ENCODE results near the gene CCR3. TPM values are rescaled to one million over a fixed set of nuclear protein-coding genes. Genes with fewer than 3 reads are reported as not detected.
A peak's percentile ranks its signal among the peaks of the same experiment; 100 is the strongest.

CCR3 gene
- total RNA-seq, 2 experiments from 2014 or later, result 1.3 to 1.9 TPM

- Mint-ChIP-seq H3K36me3 (peaks cover 36% of the 10 kb centered on the region), H3K27ac (no peak overlapping the region), H3K9me3 (peaks cover 16% of the 10 kb centered on the region), H3K4me3 (no peak overlapping the region), H3K27me3 (no peaks in the 10 kb centered on the region), H3K4me1 (peaks cover 28% of the 10 kb centered on the region)
- DNase-seq (no peak), ATAC-seq (ENCODE audit: low read depth) (no peak)
- POLR2A ChIA-PET, result no interaction called here
Measured at GRCh38 chr3:46264002-46264401, 21.7 kb downstream of the CCR3 start.

- POLR2A ChIA-PET, result interaction anchor here (1.1 kb wide), 1 partner anchor 53 kb away, joined by 3 read pairs; no protein-coding TSS in a partner anchor
- ATAC-seq (ENCODE audit: low read depth), result no peak
- DNase-seq, result no peak
- H3K9me3 Mint-ChIP-seq, result peaks cover 5% of the 10 kb centered on the region
- peaks cover 43% of the 10 kb centered on the region for H3K4me1 Mint-ChIP-seq
- H3K27ac Mint-ChIP-seq, result no peak overlapping the region
- H3K27me3 Mint-ChIP-seq, result peaks cover 3% of the 10 kb centered on the region
- no peak overlapping the region for H3K4me3 Mint-ChIP-seq
- peaks cover 24% of the 10 kb centered on the region for H3K36me3 Mint-ChIP-seq
Measured at GRCh38 chr3:46266598-46266997, 24.3 kb downstream of the CCR3 start.

GRCh38 chr3:46269556-46269955, 27.3 kb downstream of the CCR3 start:
- H3K27me3 Mint-ChIP-seq, result peaks cover 11% of the 10 kb centered on the region
- peaks cover 42% of the 10 kb centered on the region for H3K4me1 Mint-ChIP-seq
- peaks cover 33% of the 10 kb centered on the region for H3K36me3 Mint-ChIP-seq
- H3K9me3 Mint-ChIP-seq, result peaks cover 9% of the 10 kb centered on the region
- H3K4me3 Mint-ChIP-seq, result peak overlapping the region; percentile 49
- POLR2A ChIA-PET, result interaction anchor here (0.8 to 1.3 kb wide), 5 partner anchors 29 to 138 kb away, joined by 3 to 5 read pairs (median 4); partner anchors contain the start of genes CCR5AS and CCRL2
- peak overlapping the region; percentile 76 for H3K27ac Mint-ChIP-seq
- DNase-seq (no peak), ATAC-seq (ENCODE audit: low read depth) (peak; percentile 90)

- Mint-ChIP-seq H3K27ac (peak overlapping the region; percentile 42), H3K4me1 (peaks cover 43% of the 10 kb centered on the region), H3K9me3 (peaks cover 9% of the 10 kb centered on the region), H3K36me3 (peaks cover 38% of the 10 kb centered on the region), H3K27me3 (peaks cover 13% of the 10 kb centered on the region), H3K4me3 (peak overlapping the region; percentile 48)
- ATAC-seq (ENCODE audit: low read depth) (no peak), DNase-seq (no peak)
- POLR2A ChIA-PET, result no interaction called here
Measured at GRCh38 chr3:46270474-46270873, 28.2 kb downstream of the CCR3 start.

GRCh38 chr3:46271209-46271745, 29.0 kb downstream of the CCR3 start:
- DNase-seq, result no peak

GRCh38 chr3:46272028-46272451, 29.8 kb downstream of the CCR3 start:
- POLR2A ChIA-PET, result interaction anchor here (0.7 kb wide), 1 partner anchor 95 kb away, joined by 3 read pairs; no protein-coding TSS in a partner anchor
- peaks cover 9% of the 10 kb centered on the region for H3K9me3 Mint-ChIP-seq
- H3K4me3 Mint-ChIP-seq, result no peak overlapping the region
- H3K4me1 Mint-ChIP-seq, result peaks cover 48% of the 10 kb centered on the region
- DNase-seq (no peak), ATAC-seq (ENCODE audit: low read depth) (no peak)
- H3K27me3 Mint-ChIP-seq, result peaks cover 13% of the 10 kb centered on the region
- H3K36me3 Mint-ChIP-seq, result peaks cover 38% of the 10 kb centered on the region
- no peak overlapping the region for H3K27ac Mint-ChIP-seq

More at GRCh38 chr3:46271209-46271745, 29.0 kb downstream of the CCR3 start:
- POLR2A ChIA-PET, result no interaction called here
- peaks cover 38% of the 10 kb centered on the region for H3K36me3 Mint-ChIP-seq
- H3K9me3 Mint-ChIP-seq, result peaks cover 9% of the 10 kb centered on the region
- no peak overlapping the region for H3K4me3 Mint-ChIP-seq
- ATAC-seq (ENCODE audit: low read depth), result no peak
- H3K4me1 Mint-ChIP-seq, result peaks cover 44% of the 10 kb centered on the region
- no peak overlapping the region for H3K27ac Mint-ChIP-seq
- peaks cover 13% of the 10 kb centered on the region for H3K27me3 Mint-ChIP-seq

GRCh38 chr3:46276497-46277099, 34.3 kb downstream of the CCR3 start:
- peaks cover 4% of the 10 kb centered on the region for H3K9me3 Mint-ChIP-seq
- ATAC-seq (ENCODE audit: low read depth) (peak; percentile 75), DNase-seq (peak; percentile 81)
- POLR2A ChIA-PET, result interaction anchor here (0.8 to 3.8 kb wide), 8 partner anchors 8 to 179 kb away, joined by 3 to 35 read pairs (median 4); partner anchors contain the start of genes CCR2 and CCR5
- H3K27me3 Mint-ChIP-seq, result peaks cover 10% of the 10 kb centered on the region
- peaks cover 56% of the 10 kb centered on the region for H3K4me1 Mint-ChIP-seq
- peaks cover 35% of the 10 kb centered on the region for H3K36me3 Mint-ChIP-seq
- H3K4me3 Mint-ChIP-seq, result peak overlapping the region; percentile 3
- peak overlapping the region; percentile 87 for H3K27ac Mint-ChIP-seq

- peaks cover 33% of the 10 kb centered on the region for H3K36me3 Mint-ChIP-seq
- H3K27me3 Mint-ChIP-seq, result peaks cover 6% of the 10 kb centered on the region
- H3K4me1 Mint-ChIP-seq, result peaks cover 59% of the 10 kb centered on the region
- H3K9me3 Mint-ChIP-seq, result peaks cover 4% of the 10 kb centered on the region
- H3K27ac Mint-ChIP-seq, result peak overlapping the region; percentile 87
- H3K4me3 Mint-ChIP-seq, result peak overlapping the region; percentile 36
- POLR2A ChIA-PET, result interaction anchor here (0.7 to 1.3 kb wide), 3 partner anchors 21 to 180 kb away, joined by 3 to 6 read pairs (median 6); partner anchors contain the start of gene CCR2
- no peak for DNase-seq
- no peak for ATAC-seq (ENCODE audit: low read depth)
Measured at GRCh38 chr3:46277476-46277875, 35.2 kb downstream of the CCR3 start.

- peaks cover 2% of the 10 kb centered on the region for H3K27me3 Mint-ChIP-seq
- peaks cover 2% of the 10 kb centered on the region for H3K9me3 Mint-ChIP-seq
- peak overlapping the region; percentile 41 for H3K4me3 Mint-ChIP-seq
- H3K36me3 Mint-ChIP-seq, result peaks cover 23% of the 10 kb centered on the region
- no peak for ATAC-seq (ENCODE audit: low read depth)
- H3K4me1 Mint-ChIP-seq, result peaks cover 75% of the 10 kb centered on the region
- H3K27ac Mint-ChIP-seq, result peak overlapping the region; percentile 87
- POLR2A ChIA-PET, result interaction anchor here (1.4 to 2.9 kb wide), 6 partner anchors 16 to 92 kb away, joined by 4 to 22 read pairs (median 12); partner anchors contain the start of genes CCR2 and CCR5
- no peak for DNase-seq
Measured at GRCh38 chr3:46278816-46279672, 36.8 kb downstream of the CCR3 start.

GRCh38 chr3:46280105-46280797, 38.0 kb downstream of the CCR3 start:
- Mint-ChIP-seq H3K4me3 (peak overlapping the region; percentile 41), H3K4me1 (peaks cover 82% of the 10 kb centered on the region), H3K27ac (peak overlapping the region; percentile 87), H3K36me3 (peaks cover 18% of the 10 kb centered on the region), H3K27me3 (no peaks in the 10 kb centered on the region), H3K9me3 (no peaks in the 10 kb centered on the region)
- no peak for DNase-seq
- POLR2A ChIA-PET, result interaction anchor here (0.9 to 2.9 kb wide), 8 partner anchors 15 to 103 kb away, joined by 3 to 22 read pairs (median 8); partner anchors contain the start of genes CCR2 and CCR5
- ATAC-seq (ENCODE audit: low read depth), result peak; percentile 63

- peak overlapping the region; percentile 92 for H3K27ac Mint-ChIP-seq
- H3K27me3 Mint-ChIP-seq, result no peaks in the 10 kb centered on the region
- DNase-seq (no peak), ATAC-seq (ENCODE audit: low read depth) (no peak)
- no peak overlapping the region for H3K4me3 Mint-ChIP-seq
- peaks cover 87% of the 10 kb centered on the region for H3K4me1 Mint-ChIP-seq
- peaks cover 3% of the 10 kb centered on the region for H3K9me3 Mint-ChIP-seq
- peaks cover 21% of the 10 kb centered on the region for H3K36me3 Mint-ChIP-seq
- POLR2A ChIA-PET, result no interaction called here
Measured at GRCh38 chr3:46281551-46281950, 39.3 kb downstream of the CCR3 start.

GRCh38 chr3:46282041-46282440, 39.8 kb downstream of the CCR3 start:
- H3K4me3 Mint-ChIP-seq, result peak overlapping the region; percentile 29

More at GRCh38 chr3:46282041-46282440, 39.8 kb downstream of the CCR3 start:
- DNase-seq (no peak), ATAC-seq (ENCODE audit: low read depth) (no peak)
- peaks cover 82% of the 10 kb centered on the region for H3K4me1 Mint-ChIP-seq
- H3K36me3 Mint-ChIP-seq, result peaks cover 21% of the 10 kb centered on the region
- POLR2A ChIA-PET, result no interaction called here
- no peaks in the 10 kb centered on the region for H3K27me3 Mint-ChIP-seq
- H3K9me3 Mint-ChIP-seq, result peaks cover 3% of the 10 kb centered on the region
- peak overlapping the region; percentile 92 for H3K27ac Mint-ChIP-seq
